Heart right ventricle (tissue), 16 donors: ENCODE results near the gene CACNA1C. TPM values are rescaled to one million over a fixed set of nuclear protein-coding genes. Genes with fewer than 3 reads are reported as not detected.

Source experiments
- ATAC-seq, 8 donors: fragments of 200-7000 bp; cut with Tn5 transposase; one replicate each; pipeline ENCODE4 v1.9.1; 2020; ENCODE audit warnings: mild to moderate bottlenecking in 8 of 8, moderate library complexity in 8 of 8, moderate number of reproducible peaks in 1 of 8
- DNase-seq, 2 donors: peaks; one replicate each; pipeline ENCODE4 v3.0.0-alpha.2; 2020
- H3K27ac ChIP-seq, 10 donors: fragments of 200-600 bp; sonication (generic) in 2 of 10; one replicate each; pipeline versions ENCODE4 v1.5.0 to v1.8.0; 2020 to 2022; ENCODE audit warnings: mild to moderate bottlenecking in 3 of 10
- H3K27me3 ChIP-seq, 7 donors: fragments of 200-600 bp; one replicate each; pipeline ENCODE4 v1.8.0; 2021 to 2022; ENCODE audit warnings: mild to moderate bottlenecking in 2 of 7
- H3K36me3 ChIP-seq, 9 donors: fragments of 200-600 bp; sonication (generic) in 1 of 9; one replicate each; pipeline versions ENCODE4 v1.5.0 to v1.8.0; 2020 to 2022; ENCODE audit warnings: mild to moderate bottlenecking in 2 of 9
- H3K4me1 ChIP-seq, 9 donors: fragments of 200-600 bp; sonication (generic) in 1 of 9; one replicate each; pipeline versions ENCODE4 v1.5.0 to v1.8.0; 2020 to 2022; ENCODE audit warnings: mild to moderate bottlenecking in 4 of 9
- H3K4me3 ChIP-seq, 10 donors: fragments of 200-600 bp; sonication (generic) in 2 of 10; one replicate each; pipeline versions ENCODE4 v1.5.0 to v1.8.0; 2020 to 2022; ENCODE audit warnings: mild to moderate bottlenecking in 7 of 10, moderate library complexity in 2 of 10
- H3K9me3 ChIP-seq, 11 donors: fragments of 200-600 bp in 10 of 11; sonication (generic) in 2 of 11; one replicate each; pipeline versions ENCODE4 v1.5.0 to v1.8.0; 2013 to 2022; ENCODE audit warnings: mild to moderate bottlenecking in 2 of 11, control low read depth in 1 of 11, moderate library complexity in 1 of 11
- WGBS, 2 donors: extraction: QIAGEN DNeasy Blood & Tissue Kit; methylation state at CpG; one replicate each; pipeline ENCODE4 v1.1.7; 2013; ENCODE audit warnings: inconsistent platforms in 1 of 2; 5-methylcytosine and 5-hydroxymethylcytosine counted together
- intact Hi-C, 10 donors: fragments of 100-400 bp; cut with DNase I; formaldehyde crosslinking; loops; one replicate each; pipeline versions ENCODE4 v1.11.1 to v1.14.2; 2022
- polyA plus RNA-seq, 2 donors: library from polyadenylated mRNA; stranded (reverse); fragments of 200-250 nt; gene quantifications; one replicate each; pipeline ENCODE4 v1.2.3, GENCODE V29; 2013
- total RNA-seq, 10 donors: library from RNA; stranded (reverse); fragmentation: NEBNext Ultra II Directional in 3 of 10; extraction: Animal tissue kit (Norgen Biotek cat#: 25700) in 3 of 10; gene quantifications; one replicate each; pipeline versions ENCODE4 v1.2.1 to v1.2.4, GENCODE V29; 2021 to 2023
- TF ChIP-seq, protein P1 (sequence below), 9 donors: fragments of 200-600 bp; sonication (generic) in 2 of 9; IDR thresholded peaks; one replicate each; pipeline versions ENCODE4 v1.5.0 to v1.8.0; 2021 to 2022; ENCODE audit warnings: antibody characterized with exemption in 9 of 9, mild to moderate bottlenecking in 5 of 9, moderate library complexity in 1 of 9
- donor health status: Arrhythmogenic right ventricular cardiomyopathy.
- donor health status: ischemic (EF 13 %, LVEDD 7.1; RV severe dilation, severe dysfunction).
- donor health status: healthy with polysubstance abuse.
- donor health status: DM: no; HTN: yes; CAD: no.
- donor health status: DM: no; HTN: no; CAD: no.
- donor health status: ischemic (EF 25% LVEDD 6.9; RV normal size, moderate dysfunction).
- donor health status: ischemic (EF 25% LVEDD 5.7; RV mildly dilated, moderate dysfunction).
- donor health status: healthy.
- donor health status: DM: yes; HTN: yes; CAD: no.
- donor health status: Ischemic cardiomyopathy.
- donor health status: ischemic (EF 35%, LVEDD 5.7; RV mildly dilated, moderate dysfunction).
- donor health status: nonischemic (EF 11% LVEDD 7.7; RV severe dilation, severe dysfunction).
- donor health status: DM: yes; HTN: yes; CAD: no.
- donor health status: PGD.
- donor health status: ischemic (EF 29% LVEDD 5.4; RV normal size, mild dysfunction).
- donor health status: nonischemic (EF 23%, LVEDD 6.1; RV moderate dilation, normal function).

The CACNA1C gene
- total and polyA plus RNA-seq, 12 donors = 19.1 to 222 (median 183) TPM

DNA sequence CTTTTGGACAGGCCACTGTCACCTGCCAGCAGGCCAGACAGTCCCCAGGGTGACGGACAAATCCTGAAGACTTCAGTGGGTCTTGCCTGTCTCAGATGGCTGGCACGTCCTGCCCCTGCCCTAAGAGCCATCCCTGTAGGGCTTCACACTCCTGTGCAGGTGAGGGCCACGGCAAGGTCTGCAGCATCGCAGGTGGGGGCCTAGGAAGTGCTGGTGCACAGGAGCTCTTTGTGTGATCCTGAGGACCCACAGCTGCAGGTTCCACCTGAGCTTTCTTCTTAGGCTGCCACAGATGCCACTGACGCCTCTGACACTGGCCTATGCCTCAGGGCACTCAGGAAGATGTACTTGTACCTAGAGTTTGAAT lies 633.5 kb downstream of the CACNA1C start:
- Histone ChIP-seq H3K4me3 (no peak overlapping the region), H3K27me3 (peaks cover 0 to 1% (median 0%) of the 10 kb centered on the region in 7 donors), H3K27ac (no peak overlapping the region), H3K4me1 (peaks cover 0 to 17% (median 1%) of the 10 kb centered on the region in 9 donors), H3K36me3 (peaks cover 0 to 94% (median 33%) of the 10 kb centered on the region in 9 donors), H3K9me3 (no peaks in the 10 kb centered on the region)
- DNase-seq (no peak), ATAC-seq (no peak)
- TF ChIP-seq, protein P1, sequence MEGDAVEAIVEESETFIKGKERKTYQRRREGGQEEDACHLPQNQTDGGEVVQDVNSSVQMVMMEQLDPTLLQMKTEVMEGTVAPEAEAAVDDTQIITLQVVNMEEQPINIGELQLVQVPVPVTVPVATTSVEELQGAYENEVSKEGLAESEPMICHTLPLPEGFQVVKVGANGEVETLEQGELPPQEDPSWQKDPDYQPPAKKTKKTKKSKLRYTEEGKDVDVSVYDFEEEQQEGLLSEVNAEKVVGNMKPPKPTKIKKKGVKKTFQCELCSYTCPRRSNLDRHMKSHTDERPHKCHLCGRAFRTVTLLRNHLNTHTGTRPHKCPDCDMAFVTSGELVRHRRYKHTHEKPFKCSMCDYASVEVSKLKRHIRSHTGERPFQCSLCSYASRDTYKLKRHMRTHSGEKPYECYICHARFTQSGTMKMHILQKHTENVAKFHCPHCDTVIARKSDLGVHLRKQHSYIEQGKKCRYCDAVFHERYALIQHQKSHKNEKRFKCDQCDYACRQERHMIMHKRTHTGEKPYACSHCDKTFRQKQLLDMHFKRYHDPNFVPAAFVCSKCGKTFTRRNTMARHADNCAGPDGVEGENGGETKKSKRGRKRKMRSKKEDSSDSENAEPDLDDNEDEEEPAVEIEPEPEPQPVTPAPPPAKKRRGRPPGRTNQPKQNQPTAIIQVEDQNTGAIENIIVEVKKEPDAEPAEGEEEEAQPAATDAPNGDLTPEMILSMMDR (IDR thresholded peaks at IDR 0.05) = no peak
- intact Hi-C loops = loop anchor here in 1 of 10 donors (10.0 kb wide), 1 partner anchor 99 kb away; no protein-coding TSS in a partner anchor
- 93 to 95% methylated on average over 5 of the region's 5 CpGs for whole genome bisulfite sequencing, 2 donors

- H3K27me3 ChIP-seq = peaks cover 0 to 9% (median 0%) of the 10 kb centered on the region in 7 donors
- ATAC-seq = no peak
- no peak overlapping the region for H3K4me3 ChIP-seq
- WGBS, 2 donors = 86 to 89% methylated on average over 5 of the region's 5 CpGs
- intact Hi-C loops = loop anchor here in 1 of 10 donors (10.0 kb wide), 1 partner anchor 98 kb away; no protein-coding TSS in a partner anchor
- peaks cover 0 to 91% (median 28%) of the 10 kb centered on the region in 9 donors for H3K36me3 ChIP-seq
- H3K27ac ChIP-seq = no peak overlapping the region
- DNase-seq = no peak
- H3K9me3 ChIP-seq = no peaks in the 10 kb centered on the region
- TF ChIP-seq, protein P1 (IDR thresholded peaks at IDR 0.05) = no peak
- peaks cover 0 to 17% (median 7%) of the 10 kb centered on the region in 9 donors for H3K4me1 ChIP-seq
Observed at GRCh38 chr12:2687058-2687457, 634.3 kb downstream of the CACNA1C start.

GRCh38 chr12:2687726-2688125 lies 634.9 kb downstream of the CACNA1C start:
- ATAC-seq = no peak
- intact Hi-C loops = loop anchor here in 1 of 10 donors (10.0 kb wide), 1 partner anchor 97 kb away; no protein-coding TSS in a partner anchor
- Histone ChIP-seq H3K36me3 (peaks cover 0 to 85% (median 26%) of the 10 kb centered on the region in 9 donors), H3K4me1 (peaks cover 0 to 20% (median 7%) of the 10 kb centered on the region in 9 donors), H3K27me3 (peaks cover 0 to 13% (median 0%) of the 10 kb centered on the region in 7 donors), H3K4me3 (no peak overlapping the region), H3K27ac (no peak overlapping the region), H3K9me3 (no peaks in the 10 kb centered on the region)
- TF ChIP-seq, protein P1 (IDR thresholded peaks at IDR 0.05) = no peak
- no peak for DNase-seq
- 86 to 91% methylated on average over 7 of the region's 7 CpGs for WGBS, 2 donors

GRCh38 chr12:2688381-2688931 lies 635.7 kb downstream of the CACNA1C start:
- no peak overlapping the region for H3K4me3 ChIP-seq
- intact Hi-C loops = loop anchor here in 1 of 10 donors (10.0 kb wide), 1 partner anchor 96 kb away; no protein-coding TSS in a partner anchor
- WGBS, 2 donors = 92 to 93% methylated on average over 20 of the region's 20 CpGs

More at GRCh38 chr12:2688381-2688931, 635.7 kb downstream of the CACNA1C start:
- H3K27ac ChIP-seq = no peak overlapping the region
- H3K9me3 ChIP-seq = no peaks in the 10 kb centered on the region
- H3K4me1 ChIP-seq = peaks cover 0 to 20% (median 1%) of the 10 kb centered on the region in 9 donors
- H3K27me3 ChIP-seq = peaks cover 0 to 13% (median 0%) of the 10 kb centered on the region in 7 donors
- peak in 1 of 8 donors; percentile 6 for ATAC-seq
- TF ChIP-seq, protein P1 (IDR thresholded peaks at IDR 0.05) = no peak
- peaks cover 0 to 78% (median 25%) of the 10 kb centered on the region in 9 donors for H3K36me3 ChIP-seq
- no peak for DNase-seq
